HG03039 (cell line): ENCODE data around the gene KRT72.

Experiments used
- ATAC-seq: cut with Tn5 transposase; IDR thresholded peaks from one replicate; pipeline ENCODE4 v1.9.1; 2021; ENCODE audit warnings: mild to moderate bottlenecking, moderate library complexity; ENCODE audit not compliant: unreplicated experiment

Gene KRT72

GRCh38 chr12:52580496-52580895 is 20.8 kb downstream of the KRT72 start:
- no peak for ATAC-seq

DNA sequence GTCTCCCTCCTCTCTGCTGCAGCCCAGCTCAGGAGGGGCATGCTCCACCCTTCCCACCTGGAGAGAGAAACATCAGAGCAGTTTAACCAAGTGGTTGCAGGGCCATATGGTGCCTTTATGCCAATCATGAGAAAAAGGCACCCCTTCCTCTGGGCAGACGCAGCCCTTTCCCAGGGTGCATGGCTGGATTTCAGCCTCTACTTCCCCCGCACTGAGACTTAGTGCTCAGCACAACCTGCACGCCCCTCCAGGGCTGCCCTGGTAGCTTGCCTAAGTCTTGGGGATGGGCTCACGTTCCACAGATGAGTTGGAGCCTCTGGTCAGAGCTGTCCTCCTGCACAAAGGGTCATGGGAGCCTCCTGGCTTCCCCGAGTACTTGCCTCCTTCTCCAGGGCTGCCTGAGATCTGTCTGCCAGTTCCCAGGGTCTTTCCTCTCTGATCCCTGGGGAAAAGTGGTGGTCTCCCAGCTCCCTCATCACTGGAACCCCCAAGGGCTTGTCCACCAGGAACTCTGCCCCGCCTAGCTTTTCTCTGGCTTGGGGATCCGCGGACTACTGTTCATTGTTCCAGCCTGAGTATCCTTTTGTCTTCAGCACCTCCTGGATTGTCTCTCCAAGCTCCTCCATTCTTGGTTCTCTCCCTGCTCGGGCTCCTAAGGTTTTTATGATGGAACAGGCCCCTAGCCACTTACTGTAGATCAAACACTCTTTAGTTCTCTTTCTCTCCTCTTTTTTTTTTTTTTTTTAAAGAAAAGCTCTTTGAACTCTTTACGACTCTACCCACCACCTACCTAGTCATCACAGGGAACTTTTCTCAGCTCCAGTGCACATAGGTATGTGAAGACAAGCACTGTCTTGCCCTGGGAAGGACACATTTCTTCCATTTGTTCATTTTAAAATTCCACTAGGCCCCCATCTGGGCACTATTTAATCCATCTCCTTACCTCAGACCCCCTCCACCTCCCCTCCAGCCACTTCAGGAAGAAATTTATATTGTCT is 21.5 kb downstream of the KRT72 start:
- no peak for ATAC-seq

GRCh38 chr12:52578469-52578868 is 22.8 kb downstream of the KRT72 start:
- ATAC-seq, result no peak

- no peak for ATAC-seq
Measured at GRCh38 chr12:52577316-52577715, 23.9 kb downstream of the KRT72 start.

DNA sequence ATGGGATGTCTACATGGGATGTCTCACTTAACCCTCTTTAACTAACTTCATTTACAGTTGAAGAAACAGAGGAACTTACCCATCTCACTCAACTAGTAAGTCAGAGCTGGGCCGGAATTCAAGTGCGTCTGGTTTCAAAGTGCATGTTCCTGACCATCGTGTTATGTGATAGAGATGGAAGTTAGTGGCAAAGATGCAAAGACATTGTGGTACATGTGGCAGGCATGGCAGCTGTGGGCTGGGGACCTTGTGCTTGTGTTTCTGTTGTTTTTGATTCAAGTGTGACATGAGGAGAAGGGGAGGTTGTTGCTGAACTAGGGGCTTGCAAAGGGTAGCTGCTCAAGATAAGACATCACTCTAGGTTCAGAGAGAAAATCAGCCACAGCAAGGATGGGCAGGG is 25.3 kb downstream of the KRT72 start:
- no peak for ATAC-seq

DNA sequence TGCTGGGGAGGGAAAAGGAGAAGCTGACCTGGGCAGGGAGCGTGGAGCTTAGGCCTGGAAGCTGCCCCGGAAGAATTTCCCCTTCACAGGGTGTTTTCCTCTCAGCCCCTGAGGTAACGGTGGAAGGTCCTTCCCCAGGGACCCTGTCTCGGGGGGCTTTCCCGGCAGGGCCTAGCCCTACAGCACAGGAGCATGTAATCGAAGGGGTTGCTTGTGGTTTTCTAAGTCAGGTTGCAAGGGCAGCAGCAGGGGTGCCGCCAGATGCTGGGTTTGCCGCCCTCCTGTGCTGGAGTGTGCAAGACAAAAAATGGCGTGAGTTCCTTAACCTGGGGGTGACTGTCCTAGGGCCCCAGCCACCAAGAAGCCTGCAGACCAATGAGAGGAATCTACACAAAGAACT is 26.0 kb downstream of the KRT72 start:
- ATAC-seq, result no peak

DNA sequence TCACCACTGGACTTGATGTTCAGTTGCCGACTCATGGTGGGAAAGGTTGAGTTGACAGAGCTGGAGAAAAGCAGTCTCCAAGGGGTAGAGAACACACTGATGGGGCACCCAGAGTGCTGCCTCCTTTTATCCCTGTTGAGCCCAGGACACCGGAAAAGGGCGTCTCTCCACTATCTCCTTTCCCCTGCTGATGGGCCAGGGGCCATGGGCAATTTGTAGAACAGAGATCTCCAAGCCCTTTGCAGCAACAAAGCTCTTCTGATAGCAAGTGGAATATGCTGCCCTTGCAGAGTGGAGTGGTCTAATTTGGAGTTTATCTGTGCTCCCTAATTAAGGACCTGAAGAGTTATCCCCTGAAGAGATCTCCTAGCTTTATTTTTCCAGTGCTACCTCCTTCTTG is 27.5 kb downstream of the KRT72 start, which contains the start of gene KRT74:
KRT74 (minus strand) TSS at position 101 of the 400 bp plus-strand sequence; CDS start at position 35, 66 bp downstream.
- ATAC-seq, result no peak

DNA sequence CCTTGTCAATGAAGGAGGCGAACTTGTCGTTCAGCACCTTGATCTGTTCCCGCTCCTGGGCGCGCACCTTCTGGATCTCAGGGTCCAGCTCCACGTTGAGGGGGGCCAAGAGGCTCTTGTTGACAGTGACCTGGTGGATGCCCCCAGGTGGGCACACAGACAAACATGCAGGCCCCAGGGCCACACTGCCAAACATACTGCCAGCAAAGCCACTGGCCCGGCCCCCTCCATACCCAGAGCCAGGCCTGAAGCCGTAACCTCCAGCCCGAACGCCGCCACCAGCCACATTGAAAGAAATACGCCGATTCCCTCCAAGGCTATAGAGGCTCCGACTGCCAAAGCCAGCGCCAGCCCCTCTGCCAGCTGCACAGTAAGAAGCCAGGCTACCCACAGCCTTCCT is 28.0 kb downstream of the KRT72 start:
- ATAC-seq, result no peak

DNA sequence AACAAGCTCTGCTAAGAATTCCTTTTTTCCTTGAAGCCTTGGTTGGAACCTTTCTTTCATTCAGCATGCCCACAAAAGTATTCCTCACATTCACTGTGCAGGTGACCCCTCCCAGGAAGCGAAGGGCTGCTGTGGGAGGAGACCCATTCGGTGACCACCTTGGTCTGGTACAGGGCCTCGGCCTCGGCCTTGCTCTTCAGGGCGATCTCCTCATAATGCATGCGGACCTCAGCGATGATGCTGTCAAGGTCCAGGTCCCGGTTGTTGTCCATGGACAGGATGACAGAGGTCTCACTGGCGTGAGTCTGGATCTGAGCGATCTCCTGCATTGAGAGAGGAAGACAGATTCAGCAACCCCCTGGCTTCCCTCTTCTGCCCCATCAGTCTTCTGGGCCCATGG is 30.8 kb downstream of the KRT72 start:
- no peak for ATAC-seq

- ATAC-seq, result no peak
Measured at GRCh38 chr12:52568111-52568510, 33.2 kb downstream of the KRT72 start.

DNA sequence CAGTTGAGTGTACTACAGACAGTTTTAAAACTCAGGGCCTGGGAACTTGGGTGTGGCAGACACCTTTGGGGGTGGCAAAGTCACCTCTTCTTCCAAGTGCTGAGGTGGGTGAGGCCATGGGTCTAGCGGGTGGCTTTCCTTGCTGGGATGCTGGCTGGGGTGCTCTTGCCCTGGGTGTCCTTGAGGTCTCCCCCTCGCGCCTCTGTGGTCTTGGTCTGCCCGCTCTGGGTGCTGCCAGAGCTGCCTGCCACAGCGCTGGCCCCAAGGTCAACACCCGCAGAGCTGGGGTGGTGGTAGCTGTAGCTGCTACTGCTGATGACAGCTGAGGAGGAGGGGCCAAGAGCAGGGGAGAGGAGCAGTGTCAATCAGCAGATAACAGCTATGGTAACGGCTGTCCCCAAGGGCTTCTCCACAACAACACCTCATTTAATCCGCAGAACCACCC is 34.4 kb downstream of the KRT72 start:
- no peak for ATAC-seq

DNA sequence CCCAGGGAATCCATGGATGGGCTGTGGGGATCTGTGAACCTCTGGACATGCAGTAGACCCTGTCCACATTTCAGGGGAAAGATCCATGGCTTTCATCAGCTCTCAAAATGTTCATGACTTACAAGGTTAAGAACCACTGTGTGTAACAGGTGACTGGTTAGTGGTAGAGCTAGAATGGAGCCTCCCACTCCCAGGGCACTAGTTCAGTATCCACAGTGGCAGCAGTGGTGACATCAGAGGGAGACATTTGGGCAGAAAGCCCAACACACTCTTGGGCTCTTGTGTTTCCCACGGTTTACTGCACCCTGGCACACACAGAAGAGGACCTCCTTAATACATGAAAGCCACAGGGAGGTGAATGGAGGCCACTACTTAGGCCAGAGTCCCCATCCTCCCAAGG is 36.7 kb downstream of the KRT72 start:
- ATAC-seq, result no peak

DNA sequence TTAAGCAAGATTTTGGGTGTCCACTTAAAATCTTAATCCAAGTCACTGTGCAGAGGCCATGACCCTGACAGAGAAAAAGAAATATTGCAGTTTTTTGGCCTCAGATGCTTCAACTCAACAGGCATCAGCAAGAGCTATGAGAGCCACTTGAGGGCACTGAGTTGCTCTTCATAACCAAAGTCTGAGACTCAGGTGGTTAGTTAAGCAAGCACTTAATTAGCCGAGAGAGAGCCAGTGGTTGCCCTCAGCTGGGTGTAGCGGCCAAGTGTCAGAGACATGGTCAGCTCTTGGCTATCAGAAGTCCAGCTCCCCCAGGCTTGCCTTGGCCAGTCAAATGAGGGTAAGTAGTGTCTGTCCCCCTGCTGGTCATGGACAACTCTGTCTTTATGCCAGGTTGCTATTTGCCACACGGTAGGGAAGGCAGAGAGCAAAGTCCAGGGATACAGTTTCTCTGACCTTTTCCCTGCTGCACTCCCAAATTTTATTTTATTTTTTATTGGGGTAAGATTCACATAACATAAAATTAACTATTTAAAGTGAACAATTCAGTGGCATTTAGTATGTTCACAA is 39.3 kb downstream of the KRT72 start:
- ATAC-seq, result no peak

DNA sequence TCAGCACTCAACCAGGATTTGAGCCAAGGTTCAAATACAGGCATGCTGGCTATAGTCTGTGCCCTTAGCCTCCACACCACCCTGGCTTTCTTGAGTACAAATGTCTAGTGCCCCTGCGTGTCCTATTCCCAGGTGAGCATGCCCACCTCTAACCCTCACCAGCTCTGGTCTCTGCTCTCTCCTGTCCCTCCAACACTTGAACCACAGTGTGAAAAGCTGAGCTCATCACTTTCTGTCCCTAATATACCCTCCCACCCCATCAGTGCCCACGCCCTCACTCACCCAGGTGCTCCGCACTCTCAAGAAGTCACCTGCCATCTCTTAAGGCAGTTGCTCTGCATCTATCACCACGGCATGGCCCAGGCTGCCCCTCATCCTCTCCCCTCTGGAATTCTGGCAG is 41.3 kb downstream of the KRT72 start:
- no peak for ATAC-seq

GRCh38 chr12:52558781-52559445 is 42.4 kb downstream of the KRT72 start:
- no peak for ATAC-seq

- ATAC-seq, result no peak
Measured at GRCh38 chr12:52557476-52557875, 43.8 kb downstream of the KRT72 start.

DNA sequence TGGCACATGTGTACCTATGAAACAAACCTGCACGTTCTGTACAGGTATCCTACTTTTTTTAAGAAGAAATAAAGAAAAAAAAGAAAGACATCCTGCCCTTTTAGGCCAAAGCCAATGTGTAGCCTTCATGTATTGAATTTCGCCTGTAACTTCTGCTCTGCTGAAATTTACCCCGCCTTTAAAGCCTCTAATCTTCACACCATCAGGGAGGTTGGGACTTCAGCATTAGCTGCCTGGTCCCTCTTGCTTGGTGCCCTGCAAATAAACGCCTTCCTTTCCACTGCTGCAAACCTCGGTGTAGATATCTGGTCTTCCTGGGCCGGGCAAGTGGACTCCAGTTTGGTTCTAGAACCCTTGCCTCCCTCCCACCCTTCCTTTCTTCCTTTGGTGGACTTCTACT is 45.7 kb downstream of the KRT72 start:
- ATAC-seq, result no peak

GRCh38 chr12:52552681-52553195 is 48.5 kb downstream of the KRT72 start, which contains the start of gene KRT71:
KRT71 (minus strand) TSS chr12:52553145; CDS start chr12:52553077, 68 bp downstream.
- ATAC-seq, result no peak

- ATAC-seq, result no peak
Measured at GRCh38 chr12:52552055-52552454, 49.2 kb downstream of the KRT72 start.

DNA sequence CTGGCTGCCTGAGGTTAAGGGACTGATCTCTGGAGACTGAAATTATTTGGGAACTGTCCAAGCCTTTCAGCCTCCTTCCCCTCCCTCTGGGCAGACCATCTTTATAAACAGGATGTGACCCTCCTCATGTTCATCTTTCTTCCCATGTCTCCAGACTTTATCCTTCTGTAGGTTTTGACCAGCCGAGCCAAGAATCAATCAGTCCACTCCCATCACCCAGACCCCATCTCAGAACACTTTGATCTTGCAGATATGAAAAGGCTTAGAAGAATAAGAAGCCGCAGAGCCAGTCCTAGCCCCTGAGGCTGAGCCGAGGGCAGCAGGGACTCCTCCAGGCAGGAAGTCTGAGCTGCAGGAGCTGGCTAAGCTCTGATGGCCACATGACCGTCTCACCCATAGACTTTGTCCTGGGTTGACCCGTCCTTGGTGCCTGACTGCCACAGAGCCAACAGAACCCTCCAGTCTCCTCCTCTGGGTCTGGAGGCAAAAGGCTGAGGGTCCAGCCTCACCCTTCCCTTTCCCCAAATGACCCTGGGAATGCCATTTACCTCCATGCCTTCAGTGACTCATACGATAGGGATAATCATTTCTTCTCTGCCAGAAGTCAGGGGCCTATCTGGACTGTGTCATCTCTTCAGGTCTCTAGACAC is 49.9 kb downstream of the KRT72 start:
- ATAC-seq, result no peak

- no peak for ATAC-seq
Measured at GRCh38 chr12:52546126-52546525, 55.1 kb downstream of the KRT72 start.
